ENCODE data around the gene SGO2. TPM values are rescaled to one million over a fixed set of nuclear protein-coding genes. Genes with fewer than 3 reads are reported as not detected.
A peak's percentile ranks its signal among the peaks of the same experiment; 100 is the strongest.

Gene SGO2
- total and polyA plus RNA-seq, 10 of the 15 experiments (the other 5 are each of a cell fraction or from before 2014, with no cell fraction given), result 15.8 to 55.2 (median 24.3) TPM

DNA sequence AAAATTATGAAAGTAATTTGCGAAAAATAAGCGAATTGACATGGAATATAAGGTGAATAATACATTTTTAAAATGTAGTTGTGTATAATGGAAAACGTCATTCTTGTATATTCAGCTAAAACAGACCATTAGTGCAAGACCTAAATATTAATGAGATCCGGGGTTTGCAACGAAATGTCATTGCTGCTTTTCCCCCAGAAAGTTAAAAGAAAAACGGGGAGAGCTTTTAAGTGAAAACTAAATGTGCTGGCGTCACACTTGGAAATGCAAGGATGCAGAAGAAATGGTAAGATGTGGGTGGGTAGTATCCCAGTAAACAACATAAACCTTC, 491 bp upstream of the SGO2 start (continued):
- TF ChIP-seq, protein P1, sequence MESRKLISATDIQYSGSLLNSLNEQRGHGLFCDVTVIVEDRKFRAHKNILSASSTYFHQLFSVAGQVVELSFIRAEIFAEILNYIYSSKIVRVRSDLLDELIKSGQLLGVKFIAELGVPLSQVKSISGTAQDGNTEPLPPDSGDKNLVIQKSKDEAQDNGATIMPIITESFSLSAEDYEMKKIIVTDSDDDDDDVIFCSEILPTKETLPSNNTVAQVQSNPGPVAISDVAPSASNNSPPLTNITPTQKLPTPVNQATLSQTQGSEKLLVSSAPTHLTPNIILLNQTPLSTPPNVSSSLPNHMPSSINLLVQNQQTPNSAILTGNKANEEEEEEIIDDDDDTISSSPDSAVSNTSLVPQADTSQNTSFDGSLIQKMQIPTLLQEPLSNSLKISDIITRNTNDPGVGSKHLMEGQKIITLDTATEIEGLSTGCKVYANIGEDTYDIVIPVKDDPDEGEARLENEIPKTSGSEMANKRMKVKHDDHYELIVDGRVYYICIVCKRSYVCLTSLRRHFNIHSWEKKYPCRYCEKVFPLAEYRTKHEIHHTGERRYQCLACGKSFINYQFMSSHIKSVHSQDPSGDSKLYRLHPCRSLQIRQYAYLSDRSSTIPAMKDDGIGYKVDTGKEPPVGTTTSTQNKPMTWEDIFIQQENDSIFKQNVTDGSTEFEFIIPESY (IDR thresholded peaks at IDR 0.05), result no peak
- TF ChIP-seq GATAD2B (conservative IDR thresholded peaks at IDR 0.05; ENCODE audit: low read depth), result no peak
- TF ChIP-seq POLR2A (IDR thresholded peaks at IDR 0.05; ENCODE audit: low read depth, low read length), result no peak
- no peak for TF ChIP-seq BHLHE40 (IDR thresholded peaks at IDR 0.05; ENCODE audit: borderline replicate concordance in 1 of 2, low read depth in 2 of 2, low read length in 1 of 2)
- 0 out of 2 replicates have a peak, but pooled peaks have one; percentile 21 for TF ChIP-seq RAD51 (IDR thresholded peaks at IDR 0.05)
- TF ChIP-seq LARP7 (IDR thresholded peaks at IDR 0.05), result no peak

DNA sequence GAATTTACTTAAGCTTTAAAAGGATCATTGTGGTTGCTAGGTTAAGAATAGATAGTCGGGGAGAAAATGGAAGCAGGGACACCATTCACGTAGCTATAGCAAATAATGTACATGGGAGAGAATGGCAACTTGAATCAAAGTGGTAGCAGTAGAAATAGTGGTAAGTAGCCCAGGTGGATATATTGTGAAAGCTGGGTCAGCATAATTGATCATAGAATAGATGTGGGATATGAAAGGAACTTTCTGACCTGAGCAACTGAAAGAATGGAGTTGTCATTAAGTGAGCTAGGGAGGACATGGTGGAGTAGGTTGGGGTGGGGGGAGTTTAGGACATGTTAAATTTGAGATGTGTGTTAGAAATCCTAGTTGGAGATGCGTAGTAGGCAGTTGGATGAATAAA, 2.2 kb downstream of the SGO2 start:
- Histone ChIP-seq H3K27ac (ENCODE audit: control insufficient read depth, insufficient read depth) (no peak overlapping the region), H3K9ac (ENCODE audit: control insufficient read depth, insufficient read depth, low read length) (no peak overlapping the region), H3K9me3 (replicated peaks; ENCODE audit: control insufficient read depth, insufficient read depth, low read length) (no peaks in the 10 kb centered on the region), H3K4me2 (ENCODE audit: control insufficient read depth, insufficient read depth) (peak overlapping the region; percentile 21; the same call in 1 of the 2 replicates), H4K20me1 (ENCODE audit: control insufficient read depth, insufficient read depth) (no peaks in the 10 kb centered on the region), H3K4me3 (peak overlapping the region; percentile 87; the same call in 1 of the 2 replicates), H2AFZ (ENCODE audit: control insufficient read depth, low read depth, low read length) (no peak overlapping the region), H3K36me3 (ENCODE audit: control insufficient read depth in 2 of 2, insufficient read depth in 2 of 2, low read length in 1 of 2) (peaks cover 0 to 2% of the 10 kb centered on the region in 2 experiments; a peak in 1 of 4 replicates), H3K27me3 (replicated peaks in 1 of 2; ENCODE audit: control insufficient read depth in 2 of 2, insufficient read depth in 2 of 2, low read length in 1 of 2) (no peaks in the 10 kb centered on the region), H3K79me2 (ENCODE audit: control insufficient read depth, insufficient read depth, low read length) (peaks cover 62% of the 10 kb centered on the region), H3K4me1 (ENCODE audit: control insufficient read depth, insufficient read depth, low read length) (peaks cover 3% of the 10 kb centered on the region; the same call in 1 of the 2 replicates)
- no peak for FAIRE-seq
- ChIA-PET POLR2A (interaction anchor here (0.6 kb wide), 1 partner anchor 613 kb away, joined by 3 read pairs; no protein-coding TSS in a partner anchor), CTCF (interaction anchor here (0.9 to 1.4 kb wide), 3 partner anchors 45 to 565 kb away, joined by 3 to 4 read pairs (median 3); no protein-coding TSS in a partner anchor), SMC1A (ENCODE audit: uncharacterized antibody, unreplicated experiment) (interaction anchor here (0.7 to 1.1 kb wide), 3 partner anchors 10 to 548 kb away, joined by 3 read pairs; no protein-coding TSS in a partner anchor), RAD21 (ENCODE audit: unreplicated experiment) (interaction anchor here (1.0 kb wide), 1 partner anchor 185 kb away, joined by 3 read pairs; no protein-coding TSS in a partner anchor)
- WGBS (ENCODE audit: insufficient coverage, insufficient replicate concordance, low lambda C conversion rate, missing lambda C conversion rate), result 82% methylated on average over 3 of the region's 3 CpGs
- no TSS peak for BruUV-seq (replicated peaks)
- DNase-seq (ENCODE audit: low read depth, low spot score), result no peak
- TF ChIP-seq USF2 (IDR thresholded peaks at IDR 0.05; ENCODE audit: borderline replicate concordance, low read depth, low read length) (no peak), CTCF (IDR thresholded peaks at IDR 0.05 in 2 of 3, conservative IDR thresholded peaks at IDR 0.05 in 1 of 3; ENCODE audit: control insufficient read depth in 2 of 3, extremely low read depth in 1 of 3, insufficient read depth in 1 of 3, low read depth in 3 of 3, low read length in 3 of 3) (no peak), ZSCAN29 (IDR thresholded peaks at IDR 0.05) (no peak), TCF3 (IDR thresholded peaks at IDR 0.05; ENCODE audit: borderline replicate concordance, insufficient read depth, low read depth, low read length) (no peak)
- ATAC-seq, result no peak
- in situ Hi-C loops (cut with MboI) (no loop called here), intact Hi-C loops (cut with micrococcal nuclease; ENCODE audit: unreplicated experiment) (no loop called here)

All from GM12878 (cell line).